Breast epithelium (tissue), 3 donors: Measurements from ENCODE around the gene TUBB4B.

Experiments used
- POLR2A ChIP-seq: fragments of 450-650 bp; IDR thresholded peaks from one replicate; pipeline ENCODE4 v1.6.1; 2016; ENCODE audit warnings: antibody characterized with exemption, mild to moderate bottlenecking, moderate library complexity
- POLR2AphosphoS5 ChIP-seq, 3 donors: sonication (generic); formaldehyde crosslinking; IDR thresholded peaks; one replicate each; pipeline ENCODE4 v1.6.1; 2017; ENCODE audit warnings: antibody characterized with exemption in 3 of 3
- TF ChIP-seq, protein P1 (sequence below), 3 donors: fragments of 450-650 bp; IDR thresholded peaks; one replicate each; pipeline ENCODE4 v1.5.1; 2016 to 2017; ENCODE audit warnings: antibody characterized with exemption in 3 of 3, mild to moderate bottlenecking in 3 of 3, moderate library complexity in 3 of 3

DNA sequence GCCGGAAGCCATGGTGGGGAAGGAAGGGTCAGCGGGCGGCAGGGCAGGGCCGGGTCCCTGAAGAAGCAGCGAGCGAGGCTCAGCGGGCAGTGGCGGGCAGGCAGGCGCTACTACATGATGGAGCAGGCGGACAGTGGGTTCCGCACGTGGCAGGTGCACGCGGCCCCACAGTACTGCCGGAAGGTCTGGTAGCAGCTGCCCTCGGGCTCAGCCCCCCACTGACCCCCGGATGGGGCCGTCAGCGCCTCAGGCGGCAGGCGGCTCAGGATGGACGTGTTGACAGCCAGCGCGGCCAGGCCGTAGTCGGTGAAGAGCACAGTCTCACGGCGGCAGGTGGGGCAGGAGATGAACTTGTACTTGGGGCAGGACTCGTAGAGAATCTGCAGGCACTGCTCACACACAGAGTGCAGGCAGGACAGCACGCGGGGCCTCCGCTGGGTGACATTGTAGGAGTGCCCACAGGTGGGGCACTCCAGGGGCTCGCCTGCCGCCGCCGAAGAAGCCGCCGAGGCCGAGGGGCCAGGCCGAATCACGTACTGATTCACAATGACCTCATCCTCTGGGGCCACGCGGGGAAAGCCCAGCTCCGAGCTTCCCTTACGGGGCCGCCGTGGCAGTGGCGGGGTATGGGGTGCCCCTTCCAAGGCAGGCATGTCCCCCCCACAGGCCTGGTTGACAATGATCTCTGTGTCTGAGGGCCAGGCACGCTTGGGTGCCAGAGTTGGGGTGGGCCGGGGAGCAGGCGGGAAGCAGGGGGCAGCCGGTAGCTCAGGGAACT, 20.6 kb upstream of the TUBB4B start:
- TF ChIP-seq, protein P1, sequence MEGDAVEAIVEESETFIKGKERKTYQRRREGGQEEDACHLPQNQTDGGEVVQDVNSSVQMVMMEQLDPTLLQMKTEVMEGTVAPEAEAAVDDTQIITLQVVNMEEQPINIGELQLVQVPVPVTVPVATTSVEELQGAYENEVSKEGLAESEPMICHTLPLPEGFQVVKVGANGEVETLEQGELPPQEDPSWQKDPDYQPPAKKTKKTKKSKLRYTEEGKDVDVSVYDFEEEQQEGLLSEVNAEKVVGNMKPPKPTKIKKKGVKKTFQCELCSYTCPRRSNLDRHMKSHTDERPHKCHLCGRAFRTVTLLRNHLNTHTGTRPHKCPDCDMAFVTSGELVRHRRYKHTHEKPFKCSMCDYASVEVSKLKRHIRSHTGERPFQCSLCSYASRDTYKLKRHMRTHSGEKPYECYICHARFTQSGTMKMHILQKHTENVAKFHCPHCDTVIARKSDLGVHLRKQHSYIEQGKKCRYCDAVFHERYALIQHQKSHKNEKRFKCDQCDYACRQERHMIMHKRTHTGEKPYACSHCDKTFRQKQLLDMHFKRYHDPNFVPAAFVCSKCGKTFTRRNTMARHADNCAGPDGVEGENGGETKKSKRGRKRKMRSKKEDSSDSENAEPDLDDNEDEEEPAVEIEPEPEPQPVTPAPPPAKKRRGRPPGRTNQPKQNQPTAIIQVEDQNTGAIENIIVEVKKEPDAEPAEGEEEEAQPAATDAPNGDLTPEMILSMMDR (IDR thresholded peaks at IDR 0.05): no peak
- no peak for TF ChIP-seq POLR2AphosphoS5 (IDR thresholded peaks at IDR 0.05)
- TF ChIP-seq POLR2A: no peak
